GM10248 (cell line): Measurements from ENCODE around the gene ISCA1.
"Not testable (repeated sequence)": the region's sequence is repeated elsewhere in the genome, so short reads cannot be mapped to it uniquely, and the experiment has no call there.

Source experiments
- CTCF ChIA-PET: fragments of 300-600 bp; sonication (Branson Sonifier 250); formaldehyde crosslinking; extraction: SDS; loops from one replicate; lab custom pipeline; 2021; ENCODE audit warnings: antibody characterized with exemption; lab: Yijun Ruan, JAX
- POLR2A ChIA-PET: fragments of 350-650 bp; sonication (Branson Sonifier 250); formaldehyde crosslinking; extraction: SDS; loops from one replicate; lab custom pipeline; 2020; ENCODE audit warnings: antibody characterized with exemption; lab: Yijun Ruan, JAX
- DNase-seq: peaks from one replicate; pipeline ENCODE4 v3.0.0; 2012; ENCODE audit errors: extremely low spot score
- TF ChIP-seq, protein P1 (sequence below): IDR thresholded peaks from 2 replicates; pipeline ENCODE4 v1.5.1; 2012; ENCODE audit warnings: mild to moderate bottlenecking, low read depth; ENCODE audit errors: extremely low read depth, missing control alignments, control extremely low read depth

The ISCA1 gene

DNA sequence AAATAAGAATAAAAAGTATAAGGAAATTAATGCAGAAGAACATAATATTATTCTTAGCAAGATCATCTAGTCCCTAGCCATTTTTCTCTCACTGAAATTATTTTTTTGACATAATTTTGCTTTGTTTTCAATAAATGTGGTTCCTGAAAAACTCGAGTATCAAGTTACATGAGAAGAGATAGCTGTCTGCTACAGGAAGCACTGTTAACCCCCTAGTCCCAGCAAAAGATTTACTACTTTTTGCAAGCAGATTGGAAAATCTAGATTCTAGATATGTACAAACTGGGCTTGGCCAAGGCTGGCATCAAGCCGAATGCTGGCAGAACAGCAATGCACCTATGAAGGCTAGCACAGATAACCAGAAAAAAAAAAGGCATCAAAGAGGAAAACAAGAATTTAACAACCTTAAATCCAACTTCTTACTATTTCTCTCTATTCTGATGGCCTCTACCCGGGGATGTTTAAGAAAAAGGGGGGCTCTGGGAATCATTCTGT is 21.9 kb upstream of the ISCA1 start:
- POLR2A ChIA-PET: no interaction called here
- TF ChIP-seq, protein P1, sequence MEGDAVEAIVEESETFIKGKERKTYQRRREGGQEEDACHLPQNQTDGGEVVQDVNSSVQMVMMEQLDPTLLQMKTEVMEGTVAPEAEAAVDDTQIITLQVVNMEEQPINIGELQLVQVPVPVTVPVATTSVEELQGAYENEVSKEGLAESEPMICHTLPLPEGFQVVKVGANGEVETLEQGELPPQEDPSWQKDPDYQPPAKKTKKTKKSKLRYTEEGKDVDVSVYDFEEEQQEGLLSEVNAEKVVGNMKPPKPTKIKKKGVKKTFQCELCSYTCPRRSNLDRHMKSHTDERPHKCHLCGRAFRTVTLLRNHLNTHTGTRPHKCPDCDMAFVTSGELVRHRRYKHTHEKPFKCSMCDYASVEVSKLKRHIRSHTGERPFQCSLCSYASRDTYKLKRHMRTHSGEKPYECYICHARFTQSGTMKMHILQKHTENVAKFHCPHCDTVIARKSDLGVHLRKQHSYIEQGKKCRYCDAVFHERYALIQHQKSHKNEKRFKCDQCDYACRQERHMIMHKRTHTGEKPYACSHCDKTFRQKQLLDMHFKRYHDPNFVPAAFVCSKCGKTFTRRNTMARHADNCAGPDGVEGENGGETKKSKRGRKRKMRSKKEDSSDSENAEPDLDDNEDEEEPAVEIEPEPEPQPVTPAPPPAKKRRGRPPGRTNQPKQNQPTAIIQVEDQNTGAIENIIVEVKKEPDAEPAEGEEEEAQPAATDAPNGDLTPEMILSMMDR: no peak
- CTCF ChIA-PET: no interaction called here
- DNase-seq: no peak

DNA sequence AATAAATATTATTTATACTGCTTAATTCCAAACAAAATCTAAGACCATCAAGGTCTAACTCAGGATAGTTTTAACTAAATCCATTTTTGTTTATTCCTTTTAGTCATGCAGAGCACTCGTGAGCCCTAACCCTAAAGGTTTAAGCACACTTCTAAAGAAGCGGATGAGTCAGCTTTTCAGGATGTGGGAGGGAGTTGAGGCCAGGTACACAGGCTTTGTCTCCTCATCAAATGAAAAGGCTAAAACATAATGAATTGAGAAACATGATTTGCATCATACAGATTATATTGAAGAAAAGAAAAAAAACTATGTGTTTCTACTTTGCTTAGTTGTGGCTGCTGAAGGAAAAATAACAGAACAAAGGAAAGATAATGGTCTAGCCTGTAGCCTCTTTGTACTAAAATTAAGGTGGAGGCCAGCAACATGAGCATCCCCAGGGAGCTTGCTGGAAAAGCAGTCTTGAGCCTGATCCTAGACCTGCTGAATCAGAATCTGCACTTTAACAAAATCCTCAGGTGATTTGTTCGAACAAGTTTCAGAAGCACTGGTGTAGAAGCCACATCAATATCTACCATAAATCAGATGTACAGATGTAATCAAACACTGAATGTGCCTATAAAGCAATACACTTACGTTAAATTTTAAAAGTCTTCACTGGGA is 21.1 kb upstream of the ISCA1 start:
- TF ChIP-seq, protein P1: no peak
- ChIA-PET POLR2A (no interaction called here), CTCF (no interaction called here)
- DNase-seq: no peak

DNA sequence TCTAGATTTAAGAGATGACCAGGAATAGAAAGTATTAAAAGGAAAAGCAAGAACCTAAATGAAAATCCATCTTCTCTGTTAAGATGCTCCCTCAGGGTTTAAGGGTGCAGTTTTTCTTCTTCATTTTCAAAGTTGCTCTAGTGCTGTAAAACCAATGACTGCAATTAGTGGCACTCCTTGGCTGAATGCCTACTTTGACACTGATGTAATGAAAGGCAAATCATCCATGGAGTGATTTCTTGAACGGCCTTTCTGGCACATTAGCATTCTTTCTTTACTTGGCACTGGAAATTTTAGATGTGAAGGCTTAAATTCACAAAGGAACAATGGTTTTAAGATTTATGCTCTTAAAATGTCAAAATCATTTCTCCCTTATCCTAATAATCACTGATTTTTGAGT is 19.3 kb upstream of the ISCA1 start:
- ChIA-PET CTCF (no interaction called here), POLR2A (no interaction called here)
- DNase-seq: no peak
- TF ChIP-seq, protein P1: no peak

DNA sequence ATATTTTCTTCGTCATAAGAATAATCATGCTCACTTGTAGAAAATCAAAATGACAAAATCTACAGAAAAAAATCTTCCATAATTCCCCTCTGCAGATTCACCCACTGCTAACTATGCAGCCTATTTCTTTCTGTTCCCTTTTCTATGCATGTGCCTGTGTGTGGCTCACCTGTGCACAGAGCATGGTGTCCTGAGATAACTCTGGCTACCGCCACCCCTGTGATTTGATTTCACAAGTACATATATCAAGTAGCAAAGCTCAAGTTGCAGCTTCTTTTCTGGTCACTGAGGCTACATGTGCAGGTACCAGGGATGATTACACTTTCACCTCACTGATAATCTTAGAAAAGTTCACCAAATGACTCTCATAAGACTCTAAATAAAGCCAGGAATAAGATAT is 18.4 kb upstream of the ISCA1 start:
- no peak for DNase-seq
- CTCF ChIA-PET: no interaction called here
- TF ChIP-seq, protein P1: no peak
- POLR2A ChIA-PET: no interaction called here

DNA sequence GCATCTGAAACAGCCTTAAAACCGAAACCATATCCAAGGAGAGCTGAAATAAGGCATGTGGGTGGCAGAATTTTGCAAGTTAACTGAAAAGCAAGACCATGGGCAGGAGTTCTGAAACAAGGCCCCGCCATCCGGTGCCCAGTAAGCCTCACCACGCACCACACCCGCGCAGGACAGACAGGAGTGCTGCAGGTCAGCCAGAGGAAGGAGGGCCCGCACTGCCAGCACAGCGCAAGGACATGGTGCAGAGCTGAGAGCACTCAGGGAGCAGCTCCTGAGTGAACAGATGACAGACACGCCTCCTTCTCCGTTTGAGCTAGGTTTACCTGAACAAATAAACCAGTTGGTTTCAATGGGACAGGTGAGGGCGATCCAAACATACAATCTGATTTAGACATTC is 16.5 kb upstream of the ISCA1 start:
- DNase-seq: no peak
- TF ChIP-seq, protein P1: no peak
- POLR2A ChIA-PET: no interaction called here
- CTCF ChIA-PET: interaction anchor here (1.0 to 1.2 kb wide), 2 partner anchors 10 to 16 kb away, joined by 3 to 4 read pairs; partner anchors contain the start of gene ISCA1

DNA sequence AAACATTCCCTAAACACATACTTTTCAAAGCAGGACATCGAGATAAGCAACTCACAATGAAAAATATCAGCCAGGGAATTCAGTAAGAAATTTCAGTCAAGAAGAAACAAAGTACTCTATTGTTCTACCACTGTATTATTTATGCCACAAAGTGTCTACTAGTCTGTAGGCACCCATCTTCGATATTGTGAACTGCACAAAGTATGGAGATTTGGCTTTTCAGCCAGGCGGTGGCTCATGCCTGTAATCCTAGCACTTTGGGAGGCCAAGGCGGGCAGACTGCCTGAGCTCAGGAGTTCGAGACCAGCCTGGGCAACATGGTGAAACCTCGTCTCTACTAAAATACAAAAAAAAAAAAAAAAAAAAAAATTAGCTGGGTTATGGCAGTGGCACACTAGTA is 8.0 kb upstream of the ISCA1 start:
- POLR2A ChIA-PET, CTCF ChIA-PET: not testable (repeated sequence)

DNA sequence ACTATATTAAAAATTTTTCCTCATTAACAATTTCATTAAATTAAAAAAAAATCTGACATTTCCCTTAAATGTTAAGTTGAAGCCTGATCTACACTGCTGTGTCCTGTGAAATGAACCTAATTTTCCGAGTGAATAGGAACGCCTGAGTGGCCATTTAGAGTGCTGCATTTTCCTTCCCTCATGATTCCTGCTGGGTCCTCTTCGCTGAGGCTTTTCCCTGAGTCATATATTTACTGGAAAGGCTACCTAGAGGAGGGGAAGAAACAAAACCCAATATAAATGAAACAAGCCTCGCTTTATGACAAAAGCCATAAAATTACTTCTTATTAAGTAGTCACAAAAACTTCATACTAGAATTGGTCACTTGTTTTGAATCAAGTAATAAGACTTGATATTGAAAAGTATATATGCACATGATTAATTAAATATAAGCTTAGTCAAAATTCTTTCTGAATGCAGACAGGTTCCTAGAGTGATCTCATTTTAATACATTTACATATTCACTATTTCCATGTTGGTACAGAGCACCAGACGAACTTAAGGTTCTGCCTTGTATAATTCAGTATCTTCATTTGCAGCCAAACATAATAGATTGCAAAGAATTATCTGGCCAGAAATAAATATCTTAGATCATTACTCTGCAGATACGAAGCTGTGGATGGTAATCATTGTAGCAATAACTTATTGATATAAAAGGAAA is 6.3 kb upstream of the ISCA1 start:
- TF ChIP-seq, protein P1: no peak
- ChIA-PET POLR2A (no interaction called here), CTCF (no interaction called here)
- DNase-seq: no peak

More for the DNA sequence above, 8.0 kb upstream of the ISCA1 start:
- not testable (repeated sequence) for DNase-seq
